WTC11 (cell line): ENCODE results near the gene SLC13A3. TPM values are rescaled to one million over a fixed set of nuclear protein-coding genes. Genes with fewer than 3 reads are reported as not detected.

Experiments
- ATAC-seq: fragments of 200-7000 bp; cut with Tn5 transposase; 2 replicates; pipeline ENCODE4 v1.10.0; 2021; ENCODE audit warnings: mild to moderate bottlenecking, moderate library complexity
- CTCF ChIA-PET: fragments of 300-600 bp; sonication (Branson Sonifier 250); formaldehyde crosslinking; loops from one replicate; lab custom pipeline; 2021; ENCODE audit warnings: antibody characterized with exemption; lab: Charles Lee
- POLR2A ChIA-PET: fragments of 350-600 bp; sonication (Branson Sonifier 250); formaldehyde crosslinking; loops from one replicate; lab custom pipeline; 2021; ENCODE audit warnings: antibody characterized with exemption; lab: Charles Lee
- DNase-seq: peaks from one replicate; pipeline ENCODE4 v3.0.0; 2021; ENCODE audit warnings: low spot score
- H3K27ac Mint-ChIP-seq: 2 replicates; pipeline ENCODE4 v1.8.0; 2021; ENCODE audit warnings: mixed read lengths
- H3K27me3 Mint-ChIP-seq: 2 replicates; pipeline ENCODE4 v1.8.0; 2021; ENCODE audit warnings: low read depth, mild to moderate bottlenecking, moderate library complexity, mixed read lengths
- H3K36me3 Mint-ChIP-seq: 2 replicates; pipeline ENCODE4 v1.8.0; 2021; ENCODE audit warnings: mixed read lengths
- H3K4me1 Mint-ChIP-seq: 2 replicates; pipeline ENCODE4 v1.8.0; 2022; ENCODE audit warnings: mixed read lengths
- H3K4me3 Mint-ChIP-seq: 2 replicates; pipeline ENCODE4 v1.8.0; 2021; ENCODE audit warnings: mild to moderate bottlenecking, moderate library complexity, mixed read lengths
- H3K9me3 Mint-ChIP-seq: 2 replicates; pipeline ENCODE4 v1.8.0; 2021; ENCODE audit warnings: mixed read lengths
- CREM ChIP-seq: sonication (generic); formaldehyde crosslinking; IDR thresholded peaks from 2 replicates; pipeline ENCODE4 v1.8.1; 2022; ENCODE audit warnings: mild to moderate bottlenecking, missing genetic modification reagents, moderate library complexity
- GTF2I ChIP-seq: fragments of 250-450 bp; sonication (Bioruptor Pico); conservative IDR thresholded peaks from 2 replicates; pipeline ENCODE4 v1.4.0; 2021; ENCODE audit warnings: mild to moderate bottlenecking
- HMGA2 ChIP-seq: fragments of 250-450 bp; sonication (Bioruptor Pico); IDR thresholded peaks from 2 replicates; pipeline ENCODE4 v1.4.0; 2021; ENCODE audit warnings: mild to moderate bottlenecking, moderate library complexity
- JAZF1 ChIP-seq: fragments of 250-450 bp; sonication (Bioruptor Pico); IDR thresholded peaks from 2 replicates; pipeline ENCODE4 v1.9.0; 2021; ENCODE audit warnings: moderate library complexity, mild to moderate bottlenecking, inconsistent platforms
- KAT7 ChIP-seq: sonication (generic); formaldehyde crosslinking; IDR thresholded peaks from 2 replicates; pipeline ENCODE4 v1.8.1; 2023; ENCODE audit warnings: missing genetic modification reagents, mild to moderate bottlenecking, borderline replicate concordance
- MYBL2 ChIP-seq: sonication (generic); formaldehyde crosslinking; IDR thresholded peaks from 2 replicates; pipeline ENCODE4 v1.8.1; 2023; ENCODE audit warnings: mild to moderate bottlenecking, moderate library complexity, missing genetic modification reagents
- NR3C1 ChIP-seq: sonication (generic); formaldehyde crosslinking; conservative IDR thresholded peaks from 2 replicates; pipeline ENCODE4 v1.8.1; 2023; ENCODE audit warnings: low read depth, mild to moderate bottlenecking, missing genetic modification reagents
- OVOL2 ChIP-seq: fragments of 250-450 bp; sonication (Bioruptor Pico); IDR thresholded peaks from 2 replicates; pipeline ENCODE4 v1.9.0; 2021; ENCODE audit warnings: mild to moderate bottlenecking, borderline replicate concordance
- PRRX2 ChIP-seq: fragments of 250-450 bp; sonication (Bioruptor Pico); IDR thresholded peaks from 2 replicates; pipeline ENCODE4 v1.8.0; 2021; ENCODE audit warnings: mild to moderate bottlenecking
- SMAD3 ChIP-seq: sonication (generic); formaldehyde crosslinking; IDR thresholded peaks from 2 replicates; pipeline ENCODE4 v1.8.0; 2022; ENCODE audit warnings: missing genetic modification reagents, mild to moderate bottlenecking, borderline replicate concordance
- TEAD1 ChIP-seq: sonication (generic); formaldehyde crosslinking; IDR thresholded peaks from 2 replicates; pipeline ENCODE4 v1.8.0; 2022; ENCODE audit warnings: mild to moderate bottlenecking, missing genetic modification reagents
- ZNF121 ChIP-seq: sonication (generic); formaldehyde crosslinking; IDR thresholded peaks from 2 replicates; pipeline ENCODE4 v1.8.0; 2023; ENCODE audit warnings: missing genetic modification reagents
- ZNF416 ChIP-seq: fragments of 250-450 bp; sonication (Bioruptor Pico); IDR thresholded peaks from 2 replicates; pipeline ENCODE4 v1.9.0; 2021; ENCODE audit warnings: mild to moderate bottlenecking, inconsistent platforms
- ZNF423 ChIP-seq: fragments of 250-450 bp; sonication (Bioruptor Pico); IDR thresholded peaks from 2 replicates; pipeline ENCODE4 v2.1.2; 2022; ENCODE audit warnings: mild to moderate bottlenecking, moderate library complexity
- total RNA-seq: library from RNA; stranded (reverse); gene quantifications from 3 replicates; pipeline ENCODE4 v1.2.3, GENCODE V29; 2021
- TF ChIP-seq, protein P1 (sequence below): sonication (generic); formaldehyde crosslinking; IDR thresholded peaks from 2 replicates; pipeline ENCODE4 v1.8.0; 2023; ENCODE audit warnings: missing genetic modification reagents
- TF ChIP-seq, protein P2 (sequence below): sonication (generic); formaldehyde crosslinking; IDR thresholded peaks from 2 replicates; pipeline ENCODE4 v1.8.0; 2022; ENCODE audit warnings: missing genetic modification reagents
- TF ChIP-seq, protein P3 (sequence below): sonication (generic); formaldehyde crosslinking; IDR thresholded peaks from 2 replicates; pipeline ENCODE4 v1.8.0; 2023; ENCODE audit warnings: missing genetic modification reagents, mild to moderate bottlenecking, borderline replicate concordance
- TF ChIP-seq, protein P4 (sequence below): fragments of 250-450 bp; sonication (Bioruptor Pico); IDR thresholded peaks from 2 replicates; pipeline ENCODE4 v1.9.0; 2021; ENCODE audit warnings: moderate library complexity, mild to moderate bottlenecking, inconsistent platforms, borderline replicate concordance
- TF ChIP-seq, protein P5 (sequence below): sonication (generic); formaldehyde crosslinking; IDR thresholded peaks from 2 replicates; pipeline ENCODE4 v1.8.1; 2023; ENCODE audit warnings: mild to moderate bottlenecking, missing genetic modification reagents
- TF ChIP-seq, protein P6 (sequence below): sonication (generic); formaldehyde crosslinking; conservative IDR thresholded peaks from 2 replicates; pipeline ENCODE4 v1.8.1; 2022; ENCODE audit warnings: mild to moderate bottlenecking, missing genetic modification reagents

Gene SLC13A3
- total RNA-seq, 1 experiment from 2014 or later: 10.6 TPM

DNA sequence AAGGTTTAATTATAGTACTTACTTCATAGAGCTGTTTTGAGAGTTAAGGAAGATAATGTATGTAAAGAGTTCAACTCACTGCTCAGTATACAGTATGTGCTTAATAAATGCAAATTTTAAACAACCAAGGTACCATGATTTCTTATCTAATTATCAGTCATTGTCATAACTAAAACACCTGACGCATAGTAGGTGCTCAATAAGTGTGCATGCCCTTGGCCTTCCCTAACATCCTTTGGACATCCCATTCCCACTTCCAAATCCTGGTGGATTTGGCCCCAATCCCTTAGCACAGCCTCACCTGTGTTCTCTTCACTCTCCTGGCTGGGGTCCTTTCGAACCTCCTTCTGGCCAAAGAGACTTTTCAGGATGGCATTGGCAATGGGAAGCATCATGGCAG lies 41.1 kb downstream of the SLC13A3 start:
- Mint-ChIP-seq H3K9me3 (no peaks in the 10 kb centered on the region), H3K27me3 (no peaks in the 10 kb centered on the region; the same call in 1 of the 2 replicates), H3K4me1 (peaks cover 5% of the 10 kb centered on the region), H3K4me3 (no peak overlapping the region), H3K27ac (no peak overlapping the region), H3K36me3 (no peaks in the 10 kb centered on the region)
- POLR2A ChIA-PET: no interaction called here
- CTCF ChIA-PET: no interaction called here
- no peak for TF ChIP-seq JAZF1
- TF ChIP-seq, protein P1, sequence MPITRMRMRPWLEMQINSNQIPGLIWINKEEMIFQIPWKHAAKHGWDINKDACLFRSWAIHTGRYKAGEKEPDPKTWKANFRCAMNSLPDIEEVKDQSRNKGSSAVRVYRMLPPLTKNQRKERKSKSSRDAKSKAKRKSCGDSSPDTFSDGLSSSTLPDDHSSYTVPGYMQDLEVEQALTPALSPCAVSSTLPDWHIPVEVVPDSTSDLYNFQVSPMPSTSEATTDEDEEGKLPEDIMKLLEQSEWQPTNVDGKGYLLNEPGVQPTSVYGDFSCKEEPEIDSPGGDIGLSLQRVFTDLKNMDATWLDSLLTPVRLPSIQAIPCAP: no peak
- TF ChIP-seq NR3C1: no peak
- TF ChIP-seq, protein P2, sequence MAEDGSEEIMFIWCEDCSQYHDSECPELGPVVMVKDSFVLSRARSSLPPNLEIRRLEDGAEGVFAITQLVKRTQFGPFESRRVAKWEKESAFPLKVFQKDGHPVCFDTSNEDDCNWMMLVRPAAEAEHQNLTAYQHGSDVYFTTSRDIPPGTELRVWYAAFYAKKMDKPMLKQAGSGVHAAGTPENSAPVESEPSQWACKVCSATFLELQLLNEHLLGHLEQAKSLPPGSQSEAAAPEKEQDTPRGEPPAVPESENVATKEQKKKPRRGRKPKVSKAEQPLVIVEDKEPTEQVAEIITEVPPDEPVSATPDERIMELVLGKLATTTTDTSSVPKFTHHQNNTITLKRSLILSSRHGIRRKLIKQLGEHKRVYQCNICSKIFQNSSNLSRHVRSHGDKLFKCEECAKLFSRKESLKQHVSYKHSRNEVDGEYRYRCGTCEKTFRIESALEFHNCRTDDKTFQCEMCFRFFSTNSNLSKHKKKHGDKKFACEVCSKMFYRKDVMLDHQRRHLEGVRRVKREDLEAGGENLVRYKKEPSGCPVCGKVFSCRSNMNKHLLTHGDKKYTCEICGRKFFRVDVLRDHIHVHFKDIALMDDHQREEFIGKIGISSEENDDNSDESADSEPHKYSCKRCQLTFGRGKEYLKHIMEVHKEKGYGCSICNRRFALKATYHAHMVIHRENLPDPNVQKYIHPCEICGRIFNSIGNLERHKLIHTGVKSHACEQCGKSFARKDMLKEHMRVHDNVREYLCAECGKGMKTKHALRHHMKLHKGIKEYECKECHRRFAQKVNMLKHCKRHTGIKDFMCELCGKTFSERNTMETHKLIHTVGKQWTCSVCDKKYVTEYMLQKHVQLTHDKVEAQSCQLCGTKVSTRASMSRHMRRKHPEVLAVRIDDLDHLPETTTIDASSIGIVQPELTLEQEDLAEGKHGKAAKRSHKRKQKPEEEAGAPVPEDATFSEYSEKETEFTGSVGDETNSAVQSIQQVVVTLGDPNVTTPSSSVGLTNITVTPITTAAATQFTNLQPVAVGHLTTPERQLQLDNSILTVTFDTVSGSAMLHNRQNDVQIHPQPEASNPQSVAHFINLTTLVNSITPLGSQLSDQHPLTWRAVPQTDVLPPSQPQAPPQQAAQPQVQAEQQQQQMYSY (CRISPR knock-in tag): no peak
- TF ChIP-seq ZNF121 (CRISPR knock-in tag): no peak
- no peak for TF ChIP-seq CREM (CRISPR knock-in tag)
- no peak for TF ChIP-seq ZNF423 (CRISPR knock-in tag)
- TF ChIP-seq, protein P3, sequence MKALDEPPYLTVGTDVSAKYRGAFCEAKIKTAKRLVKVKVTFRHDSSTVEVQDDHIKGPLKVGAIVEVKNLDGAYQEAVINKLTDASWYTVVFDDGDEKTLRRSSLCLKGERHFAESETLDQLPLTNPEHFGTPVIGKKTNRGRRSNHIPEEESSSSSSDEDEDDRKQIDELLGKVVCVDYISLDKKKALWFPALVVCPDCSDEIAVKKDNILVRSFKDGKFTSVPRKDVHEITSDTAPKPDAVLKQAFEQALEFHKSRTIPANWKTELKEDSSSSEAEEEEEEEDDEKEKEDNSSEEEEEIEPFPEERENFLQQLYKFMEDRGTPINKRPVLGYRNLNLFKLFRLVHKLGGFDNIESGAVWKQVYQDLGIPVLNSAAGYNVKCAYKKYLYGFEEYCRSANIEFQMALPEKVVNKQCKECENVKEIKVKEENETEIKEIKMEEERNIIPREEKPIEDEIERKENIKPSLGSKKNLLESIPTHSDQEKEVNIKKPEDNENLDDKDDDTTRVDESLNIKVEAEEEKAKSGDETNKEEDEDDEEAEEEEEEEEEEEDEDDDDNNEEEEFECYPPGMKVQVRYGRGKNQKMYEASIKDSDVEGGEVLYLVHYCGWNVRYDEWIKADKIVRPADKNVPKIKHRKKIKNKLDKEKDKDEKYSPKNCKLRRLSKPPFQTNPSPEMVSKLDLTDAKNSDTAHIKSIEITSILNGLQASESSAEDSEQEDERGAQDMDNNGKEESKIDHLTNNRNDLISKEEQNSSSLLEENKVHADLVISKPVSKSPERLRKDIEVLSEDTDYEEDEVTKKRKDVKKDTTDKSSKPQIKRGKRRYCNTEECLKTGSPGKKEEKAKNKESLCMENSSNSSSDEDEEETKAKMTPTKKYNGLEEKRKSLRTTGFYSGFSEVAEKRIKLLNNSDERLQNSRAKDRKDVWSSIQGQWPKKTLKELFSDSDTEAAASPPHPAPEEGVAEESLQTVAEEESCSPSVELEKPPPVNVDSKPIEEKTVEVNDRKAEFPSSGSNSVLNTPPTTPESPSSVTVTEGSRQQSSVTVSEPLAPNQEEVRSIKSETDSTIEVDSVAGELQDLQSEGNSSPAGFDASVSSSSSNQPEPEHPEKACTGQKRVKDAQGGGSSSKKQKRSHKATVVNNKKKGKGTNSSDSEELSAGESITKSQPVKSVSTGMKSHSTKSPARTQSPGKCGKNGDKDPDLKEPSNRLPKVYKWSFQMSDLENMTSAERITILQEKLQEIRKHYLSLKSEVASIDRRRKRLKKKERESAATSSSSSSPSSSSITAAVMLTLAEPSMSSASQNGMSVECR (CRISPR knock-in tag): no peak
- TF ChIP-seq, protein P4, sequence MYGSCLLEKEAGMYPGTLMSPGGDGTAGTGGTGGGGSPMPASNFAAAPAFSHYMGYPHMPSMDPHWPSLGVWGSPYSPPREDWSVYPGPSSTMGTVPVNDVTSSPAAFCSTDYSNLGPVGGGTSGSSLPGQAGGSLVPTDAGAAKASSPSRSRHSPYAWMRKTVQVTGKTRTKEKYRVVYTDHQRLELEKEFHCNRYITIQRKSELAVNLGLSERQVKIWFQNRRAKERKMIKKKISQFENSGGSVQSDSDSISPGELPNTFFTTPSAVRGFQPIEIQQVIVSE (CRISPR knock-in tag): no peak
- TF ChIP-seq, protein P5, sequence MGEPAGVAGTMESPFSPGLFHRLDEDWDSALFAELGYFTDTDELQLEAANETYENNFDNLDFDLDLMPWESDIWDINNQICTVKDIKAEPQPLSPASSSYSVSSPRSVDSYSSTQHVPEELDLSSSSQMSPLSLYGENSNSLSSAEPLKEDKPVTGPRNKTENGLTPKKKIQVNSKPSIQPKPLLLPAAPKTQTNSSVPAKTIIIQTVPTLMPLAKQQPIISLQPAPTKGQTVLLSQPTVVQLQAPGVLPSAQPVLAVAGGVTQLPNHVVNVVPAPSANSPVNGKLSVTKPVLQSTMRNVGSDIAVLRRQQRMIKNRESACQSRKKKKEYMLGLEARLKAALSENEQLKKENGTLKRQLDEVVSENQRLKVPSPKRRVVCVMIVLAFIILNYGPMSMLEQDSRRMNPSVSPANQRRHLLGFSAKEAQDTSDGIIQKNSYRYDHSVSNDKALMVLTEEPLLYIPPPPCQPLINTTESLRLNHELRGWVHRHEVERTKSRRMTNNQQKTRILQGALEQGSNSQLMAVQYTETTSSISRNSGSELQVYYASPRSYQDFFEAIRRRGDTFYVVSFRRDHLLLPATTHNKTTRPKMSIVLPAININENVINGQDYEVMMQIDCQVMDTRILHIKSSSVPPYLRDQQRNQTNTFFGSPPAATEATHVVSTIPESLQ (CRISPR knock-in tag): no peak
- TF ChIP-seq ZNF416 (CRISPR knock-in tag): no peak
- TF ChIP-seq SMAD3 (CRISPR knock-in tag): no peak
- TF ChIP-seq PRRX2 (CRISPR knock-in tag): no peak
- TF ChIP-seq GTF2I (CRISPR knock-in tag): no peak
- no peak for TF ChIP-seq HMGA2 (CRISPR knock-in tag)
- TF ChIP-seq MYBL2 (CRISPR knock-in tag): no peak
- no peak for TF ChIP-seq KAT7 (CRISPR knock-in tag)
- no peak for TF ChIP-seq OVOL2 (CRISPR knock-in tag)
- TF ChIP-seq, protein P6, sequence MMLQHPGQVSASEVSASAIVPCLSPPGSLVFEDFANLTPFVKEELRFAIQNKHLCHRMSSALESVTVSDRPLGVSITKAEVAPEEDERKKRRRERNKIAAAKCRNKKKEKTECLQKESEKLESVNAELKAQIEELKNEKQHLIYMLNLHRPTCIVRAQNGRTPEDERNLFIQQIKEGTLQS (CRISPR knock-in tag): no peak
- TF ChIP-seq TEAD1 (CRISPR knock-in tag): no peak
- no peak for ATAC-seq
- no peak for DNase-seq
